Smooth muscle cell (in vitro differentiated cells): Measurements from ENCODE around the gene ALPI. TPM values are rescaled to one million over a fixed set of nuclear protein-coding genes. Genes with fewer than 3 reads are reported as not detected.

Experiments
- DNase-seq: peaks from one replicate; lab custom pipeline; 2025; ENCODE audit not compliant: unreplicated experiment; lab: John Stamatoyannopoulos, UW
- H2AFZ ChIP-seq: fragments of 200-600 bp; sonication (generic); 2 replicates; pipeline ENCODE4 v1.6.0; 2016; ENCODE audit warnings: antibody characterized with exemption, low read depth, mild to moderate bottlenecking
- H3F3A ChIP-seq: fragments of 200-600 bp; sonication (generic); 2 replicates; pipeline ENCODE4 v1.6.0; 2017; ENCODE audit warnings: antibody characterized with exemption, low read depth
- H3K27ac ChIP-seq: fragments of 200-600 bp; sonication (generic); 2 replicates; pipeline ENCODE4 v1.5.1; 2016; ENCODE audit warnings: low read depth, mild to moderate bottlenecking
- H3K27me3 ChIP-seq: fragments of 200-600 bp; sonication (generic); 2 replicates; pipeline ENCODE4 v1.6.1; 2016; ENCODE audit warnings: low read depth, mild to moderate bottlenecking
- H3K36me3 ChIP-seq: fragments of 200-600 bp; sonication (generic); 2 replicates; pipeline ENCODE4 v1.5.1; 2016; ENCODE audit warnings: low read depth
- H3K4me1 ChIP-seq: fragments of 200-600 bp; sonication (generic); 2 replicates; pipeline ENCODE4 v1.5.1; 2016; ENCODE audit warnings: low read depth
- H3K4me2 ChIP-seq: fragments of 200-600 bp; sonication (generic); 2 replicates; pipeline ENCODE4 v1.6.0; 2016; ENCODE audit warnings: mild to moderate bottlenecking
- H3K4me3 ChIP-seq: fragments of 200-600 bp; sonication (generic); 2 replicates; pipeline ENCODE4 v1.5.1; 2016; ENCODE audit warnings: mild to moderate bottlenecking
- H3K79me2 ChIP-seq: fragments of 200-600 bp; sonication (generic); 2 replicates; pipeline ENCODE4 v1.6.0; 2016; ENCODE audit warnings: low read depth, mild to moderate bottlenecking
- H3K9ac ChIP-seq: fragments of 200-600 bp; sonication (generic); 2 replicates; pipeline ENCODE4 v1.6.0; 2016; ENCODE audit warnings: low read depth
- H3K9me3 ChIP-seq: fragments of 200-600 bp; sonication (generic); replicated peaks from 2 replicates; pipeline ENCODE4 v1.5.1; 2016; ENCODE audit warnings: low read depth
- H4K20me1 ChIP-seq: fragments of 200-600 bp; sonication (generic); 2 replicates; pipeline ENCODE4 v1.6.0; 2016; ENCODE audit warnings: low read depth
- whole genome bisulfite sequencing: methylation state at CpG from one replicate; pipeline ENCODE4 v1.1.7; 2016; ENCODE audit warnings: low lambda C conversion rate; 5-methylcytosine and 5-hydroxymethylcytosine counted together
- polyA plus RNA-seq: library from polyadenylated mRNA; unstranded; fragments of >200 nt; fragmentation: Nextera tagmentation; extraction: Ambion mirVana; gene quantifications from 2 replicates; pipeline ENCODE4 v1.2.1, GENCODE V29; 2016
- total RNA-seq: library from RNA; depleted of rRNA; stranded (reverse); fragments of >200 nt; gene quantifications from 2 replicates; pipeline ENCODE4 v1.2.3, GENCODE V29; 2014
- TF ChIP-seq, protein P1 (sequence below): fragments of 200-600 bp; sonication (generic); IDR thresholded peaks from 2 replicates; pipeline ENCODE4 v1.5.1; 2017; ENCODE audit warnings: borderline replicate concordance, mild to moderate bottlenecking, antibody characterized with exemption; ENCODE audit not compliant: insufficient read depth, poor library complexity, severe bottlenecking

Gene ALPI
- total and polyA plus RNA-seq, 2 experiments from 2014 or later = not detected

DNA sequence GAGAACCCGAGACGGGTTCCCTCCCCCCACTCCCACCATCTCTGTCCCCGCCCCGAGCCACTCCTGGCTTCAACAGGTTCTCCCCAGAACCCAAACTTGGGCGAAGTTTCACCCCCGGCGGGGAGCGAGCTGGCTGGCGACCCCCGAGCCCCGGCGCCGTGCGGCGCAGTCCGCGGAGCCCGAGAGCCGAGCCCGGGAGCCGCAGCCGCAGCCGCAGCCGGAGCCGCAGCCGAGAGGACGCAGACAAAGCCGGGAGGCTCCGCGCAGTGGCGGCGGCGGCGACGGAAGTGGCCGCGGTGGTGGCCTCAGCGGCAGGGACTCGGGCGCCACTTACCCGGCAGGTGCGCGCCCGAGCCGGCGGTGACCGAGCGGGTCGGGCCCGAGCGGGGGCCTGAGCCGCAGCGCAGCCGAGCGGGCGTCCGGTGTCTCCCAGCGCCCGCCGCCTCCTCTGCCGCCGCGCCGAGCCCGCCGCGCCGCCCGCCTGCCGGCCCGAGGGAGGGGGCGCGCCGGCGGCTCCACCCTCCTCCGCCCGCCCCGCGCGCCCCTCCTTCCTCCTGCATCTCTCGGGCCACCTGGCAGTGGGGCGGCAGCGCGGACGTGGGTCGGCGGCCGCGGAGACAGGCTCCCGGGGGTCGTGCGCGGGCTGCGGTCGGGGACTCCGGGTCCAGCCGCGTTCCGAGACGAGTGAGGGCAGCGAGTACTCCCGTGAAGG is 31.6 kb downstream of the ALPI start, which contains the start of gene ECEL1:
ECEL1 (minus strand) TSS at position 450 of the 712 bp plus-strand sequence. CDS start 1,181 bp downstream, outside the sequence.
- no peaks in the 10 kb centered on the region for H3K9me3 ChIP-seq
- TF ChIP-seq, protein P1, sequence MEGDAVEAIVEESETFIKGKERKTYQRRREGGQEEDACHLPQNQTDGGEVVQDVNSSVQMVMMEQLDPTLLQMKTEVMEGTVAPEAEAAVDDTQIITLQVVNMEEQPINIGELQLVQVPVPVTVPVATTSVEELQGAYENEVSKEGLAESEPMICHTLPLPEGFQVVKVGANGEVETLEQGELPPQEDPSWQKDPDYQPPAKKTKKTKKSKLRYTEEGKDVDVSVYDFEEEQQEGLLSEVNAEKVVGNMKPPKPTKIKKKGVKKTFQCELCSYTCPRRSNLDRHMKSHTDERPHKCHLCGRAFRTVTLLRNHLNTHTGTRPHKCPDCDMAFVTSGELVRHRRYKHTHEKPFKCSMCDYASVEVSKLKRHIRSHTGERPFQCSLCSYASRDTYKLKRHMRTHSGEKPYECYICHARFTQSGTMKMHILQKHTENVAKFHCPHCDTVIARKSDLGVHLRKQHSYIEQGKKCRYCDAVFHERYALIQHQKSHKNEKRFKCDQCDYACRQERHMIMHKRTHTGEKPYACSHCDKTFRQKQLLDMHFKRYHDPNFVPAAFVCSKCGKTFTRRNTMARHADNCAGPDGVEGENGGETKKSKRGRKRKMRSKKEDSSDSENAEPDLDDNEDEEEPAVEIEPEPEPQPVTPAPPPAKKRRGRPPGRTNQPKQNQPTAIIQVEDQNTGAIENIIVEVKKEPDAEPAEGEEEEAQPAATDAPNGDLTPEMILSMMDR = no peak
- no peaks in the 10 kb centered on the region for H3K36me3 ChIP-seq
- peak within 1 kb of the TSS; percentile 29 for H3K4me3 ChIP-seq
- no peak within 1 kb of the TSS for H2AFZ ChIP-seq
- no peak for DNase-seq
- H4K20me1 ChIP-seq = no peaks in the 10 kb centered on the region
- no peak within 1 kb of the TSS for H3K27ac ChIP-seq
- H3K79me2 ChIP-seq = no peaks in the 10 kb centered on the region
- peak within 1 kb of the TSS; percentile 80 for H3K4me2 ChIP-seq
- H3K9ac ChIP-seq = no peak within 1 kb of the TSS
- H3K27me3 ChIP-seq = peaks cover 72% of the 10 kb centered on the region
- no peaks in the 10 kb centered on the region for H3K4me1 ChIP-seq
- 5% methylated on average over 40 of the region's 102 CpGs for WGBS
- no peaks in the 10 kb centered on the region for H3F3A ChIP-seq

DNA sequence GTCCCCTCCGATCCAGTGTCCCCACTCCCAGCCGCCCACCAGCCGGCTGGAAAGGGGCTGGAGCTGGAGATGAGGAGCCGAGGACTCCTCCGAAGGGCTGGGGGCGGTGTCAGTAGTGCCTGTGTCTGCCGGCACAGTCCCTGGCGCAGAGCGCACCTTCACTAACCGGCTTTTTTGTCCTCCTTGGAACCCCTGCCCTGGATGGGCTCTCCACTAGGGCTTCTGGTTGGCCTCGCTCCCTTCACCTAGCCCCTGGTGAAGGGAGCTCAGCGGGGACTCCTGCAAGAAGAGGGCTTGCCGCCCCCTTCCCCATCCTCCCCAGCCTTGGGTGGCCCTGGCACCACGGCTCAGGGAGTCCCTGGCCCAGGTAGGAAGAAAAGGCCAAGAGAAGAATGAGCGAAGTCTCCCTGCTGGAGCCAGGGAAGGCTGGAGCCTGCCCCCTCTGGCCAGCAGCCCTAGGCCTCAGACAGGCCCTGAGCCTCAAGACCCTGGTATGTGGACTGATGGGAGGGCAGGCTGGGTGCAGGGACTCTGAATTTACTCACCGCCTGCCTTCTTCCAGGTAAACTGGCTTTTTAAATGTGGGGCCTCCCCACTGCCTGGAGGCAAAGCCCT is 32.3 kb downstream of the ALPI start:
- DNase-seq = no peak
- Histone ChIP-seq H3K36me3 (no peaks in the 10 kb centered on the region), H3K9ac (no peak overlapping the region), H3K79me2 (no peaks in the 10 kb centered on the region), H3F3A (no peaks in the 10 kb centered on the region), H2AFZ (no peak overlapping the region), H3K27ac (no peak overlapping the region), H3K4me1 (no peaks in the 10 kb centered on the region), H3K27me3 (peaks cover 65% of the 10 kb centered on the region), H3K4me2 (no peak overlapping the region), H4K20me1 (no peaks in the 10 kb centered on the region), H3K9me3 (no peaks in the 10 kb centered on the region), H3K4me3 (no peak overlapping the region)
- WGBS = 20% methylated on average over 15 of the region's 16 CpGs
- TF ChIP-seq, protein P1 = no peak

DNA sequence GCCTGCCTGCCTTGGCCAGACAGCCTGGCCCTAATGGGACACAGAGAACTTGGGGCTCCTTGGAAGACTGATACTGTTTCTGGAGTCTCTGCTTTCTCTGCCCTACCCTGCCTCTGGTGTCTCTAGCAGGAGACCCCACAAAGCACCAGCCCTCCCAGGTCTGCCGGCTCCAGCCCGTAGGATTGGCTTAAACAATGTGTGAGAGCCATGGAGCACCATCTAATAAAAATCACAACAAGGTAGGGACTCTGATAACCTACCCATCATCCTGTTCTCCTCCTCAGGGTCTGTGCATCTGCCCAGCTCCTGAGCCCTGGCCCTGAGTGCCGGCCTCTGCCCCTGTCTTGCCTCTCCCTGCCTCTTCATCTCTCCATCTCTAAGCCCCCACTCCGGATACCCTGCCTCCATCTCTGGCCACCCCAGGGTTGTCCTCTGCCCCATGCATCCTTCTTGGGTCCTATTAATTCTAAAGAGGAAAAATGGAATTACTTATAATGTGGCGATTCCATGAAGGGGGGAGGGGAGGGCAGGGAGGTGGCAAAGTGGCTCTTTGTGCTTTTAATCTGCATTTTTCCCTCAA is 32.9 kb downstream of the ALPI start:
- no peak for DNase-seq
- no peak overlapping the region for H3K9ac ChIP-seq
- H3K79me2 ChIP-seq = no peaks in the 10 kb centered on the region
- H4K20me1 ChIP-seq = no peaks in the 10 kb centered on the region
- no peaks in the 10 kb centered on the region for H3K9me3 ChIP-seq
- H3F3A ChIP-seq = no peaks in the 10 kb centered on the region
- 86% methylated on average over 5 of the region's 5 CpGs for WGBS
- H3K4me1 ChIP-seq = no peaks in the 10 kb centered on the region
- no peak overlapping the region for H2AFZ ChIP-seq
- no peak overlapping the region for H3K27ac ChIP-seq
- H3K4me2 ChIP-seq = no peak overlapping the region
- H3K27me3 ChIP-seq = peaks cover 59% of the 10 kb centered on the region
- TF ChIP-seq, protein P1 = no peak
- H3K36me3 ChIP-seq = no peaks in the 10 kb centered on the region
- no peak overlapping the region for H3K4me3 ChIP-seq
